ENCODE measurements around the gene IFITM2.
"Not testable (repeated sequence)": the region's sequence is repeated elsewhere in the genome, so short reads cannot be mapped to it uniquely, and the experiment has no call there.

DNA sequence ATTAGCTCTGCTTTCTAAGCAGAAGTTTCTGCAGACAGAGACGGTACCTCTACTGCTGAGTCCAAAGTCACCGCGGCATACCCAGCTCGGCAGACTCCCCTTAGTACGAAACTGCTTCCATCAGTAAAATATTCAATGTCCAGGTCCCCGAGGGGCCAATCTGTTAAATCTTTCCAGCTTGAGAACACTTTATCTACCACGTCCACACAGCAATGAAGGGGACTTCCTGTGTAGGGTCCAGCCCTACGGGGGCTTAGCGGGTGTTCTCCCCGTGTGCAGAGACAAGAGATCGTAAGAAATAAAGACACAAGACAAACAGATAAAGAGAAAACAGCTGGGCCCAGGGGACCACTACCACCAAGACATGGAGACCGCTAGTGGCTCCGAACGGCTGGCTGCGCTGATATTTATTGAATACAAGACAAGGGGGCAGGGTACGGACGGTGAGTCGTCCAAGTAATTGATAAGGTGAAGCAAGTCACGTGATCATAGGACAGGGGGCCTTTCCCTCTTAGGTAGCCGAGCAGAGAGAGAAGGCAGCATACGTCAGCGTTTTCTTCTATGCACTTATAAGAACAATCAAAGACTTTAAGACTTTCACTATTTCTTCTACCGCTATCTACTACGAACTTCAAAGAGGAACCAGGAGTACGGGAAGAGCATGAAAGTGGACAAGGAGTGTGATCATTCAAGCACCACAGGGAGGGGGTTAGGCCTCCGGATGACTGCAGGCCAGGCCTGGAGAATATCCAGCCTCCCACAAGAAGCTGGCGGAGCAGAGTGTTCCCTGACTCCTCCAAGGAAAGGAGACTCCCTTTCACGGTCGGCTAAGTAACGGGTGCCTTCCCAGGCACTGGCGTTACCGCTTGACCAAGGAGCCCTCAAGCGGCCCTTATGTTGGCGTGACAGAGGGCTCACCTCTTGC is 17.2 kb downstream of the IFITM2 start:
- TF ChIP-seq, protein P1, sequence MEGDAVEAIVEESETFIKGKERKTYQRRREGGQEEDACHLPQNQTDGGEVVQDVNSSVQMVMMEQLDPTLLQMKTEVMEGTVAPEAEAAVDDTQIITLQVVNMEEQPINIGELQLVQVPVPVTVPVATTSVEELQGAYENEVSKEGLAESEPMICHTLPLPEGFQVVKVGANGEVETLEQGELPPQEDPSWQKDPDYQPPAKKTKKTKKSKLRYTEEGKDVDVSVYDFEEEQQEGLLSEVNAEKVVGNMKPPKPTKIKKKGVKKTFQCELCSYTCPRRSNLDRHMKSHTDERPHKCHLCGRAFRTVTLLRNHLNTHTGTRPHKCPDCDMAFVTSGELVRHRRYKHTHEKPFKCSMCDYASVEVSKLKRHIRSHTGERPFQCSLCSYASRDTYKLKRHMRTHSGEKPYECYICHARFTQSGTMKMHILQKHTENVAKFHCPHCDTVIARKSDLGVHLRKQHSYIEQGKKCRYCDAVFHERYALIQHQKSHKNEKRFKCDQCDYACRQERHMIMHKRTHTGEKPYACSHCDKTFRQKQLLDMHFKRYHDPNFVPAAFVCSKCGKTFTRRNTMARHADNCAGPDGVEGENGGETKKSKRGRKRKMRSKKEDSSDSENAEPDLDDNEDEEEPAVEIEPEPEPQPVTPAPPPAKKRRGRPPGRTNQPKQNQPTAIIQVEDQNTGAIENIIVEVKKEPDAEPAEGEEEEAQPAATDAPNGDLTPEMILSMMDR (IDR thresholded peaks at IDR 0.05) = not testable (repeated sequence)
- TF ChIP-seq POLR2A (IDR thresholded peaks at IDR 0.05) = not testable (repeated sequence)

All from uterus (tissue), 2 donors.